ENCODE measurements around the gene CHMP4B.

The CHMP4B gene

GRCh38 chr20:33900521-33901131, 89.5 kb downstream of the CHMP4B start:
- in situ Hi-C loops (cut with HindIII; ENCODE audit: low sequenced_read_pairs): no loop called here
- no peak overlapping the region for H3K4me3 ChIP-seq (ENCODE audit: low read depth, low read length)
- TF ChIP-seq CTCF (IDR thresholded peaks at IDR 0.05; ENCODE audit: low read depth, low read length): no peak
- no peak for DNase-seq (ENCODE audit: low read depth, low spot score)

- DNase-seq (ENCODE audit: low read depth, low spot score): no peak
- no peak for TF ChIP-seq CTCF (IDR thresholded peaks at IDR 0.05; ENCODE audit: low read depth, low read length)
- no peak overlapping the region for H3K4me3 ChIP-seq (ENCODE audit: low read depth, low read length)
- in situ Hi-C loops (cut with HindIII; ENCODE audit: low sequenced_read_pairs): no loop called here
Measured at GRCh38 chr20:33901132-33901523, 90.0 kb downstream of the CHMP4B start.

- H3K4me3 ChIP-seq (ENCODE audit: low read depth, low read length): no peak overlapping the region
Measured at GRCh38 chr20:33902011-33902410, 90.9 kb downstream of the CHMP4B start.

More at GRCh38 chr20:33902011-33902410, 90.9 kb downstream of the CHMP4B start:
- in situ Hi-C loops (cut with HindIII; ENCODE audit: low sequenced_read_pairs): no loop called here
- no peak for TF ChIP-seq CTCF (IDR thresholded peaks at IDR 0.05; ENCODE audit: low read depth, low read length)
- DNase-seq (ENCODE audit: low read depth, low spot score): no peak

Data from astrocyte of the spinal cord (primary cell).